GM15510 (cell line): ENCODE results near the gene GRXCR1.

ENCODE experiments used
- POLR2A ChIP-seq: IDR thresholded peaks from 3 replicates; pipeline ENCODE4 v1.6.1; 2011; ENCODE audit warnings: borderline replicate concordance; ENCODE audit not compliant: insufficient read length; ENCODE audit errors: extremely low read depth

Gene GRXCR1

DNA sequence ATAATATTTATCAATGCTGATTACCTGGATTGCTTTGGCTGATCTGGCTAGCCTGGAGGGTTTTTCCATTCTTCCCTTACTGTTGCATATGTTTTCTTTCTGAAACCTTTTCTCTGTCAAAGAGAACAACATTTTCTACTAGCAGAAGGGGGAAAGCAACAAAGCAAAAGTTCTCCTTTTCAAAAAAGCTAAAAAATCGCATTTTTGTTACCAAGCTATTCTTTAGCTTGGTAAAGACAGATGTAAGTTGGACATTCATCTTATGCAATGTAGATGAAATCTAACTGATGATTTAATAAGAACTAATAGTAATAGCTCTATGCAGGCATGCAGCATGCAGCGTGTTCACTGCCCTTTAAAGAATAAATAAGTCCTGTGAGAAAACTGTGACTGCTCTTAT is at the start of gene GRXCR1:
TSS of gene GRXCR1 (plus strand) at position 301 of the 400 bp plus-strand sequence. CDS start 554 bp downstream, outside the sequence.
- TF ChIP-seq POLR2A, result no peak

DNA sequence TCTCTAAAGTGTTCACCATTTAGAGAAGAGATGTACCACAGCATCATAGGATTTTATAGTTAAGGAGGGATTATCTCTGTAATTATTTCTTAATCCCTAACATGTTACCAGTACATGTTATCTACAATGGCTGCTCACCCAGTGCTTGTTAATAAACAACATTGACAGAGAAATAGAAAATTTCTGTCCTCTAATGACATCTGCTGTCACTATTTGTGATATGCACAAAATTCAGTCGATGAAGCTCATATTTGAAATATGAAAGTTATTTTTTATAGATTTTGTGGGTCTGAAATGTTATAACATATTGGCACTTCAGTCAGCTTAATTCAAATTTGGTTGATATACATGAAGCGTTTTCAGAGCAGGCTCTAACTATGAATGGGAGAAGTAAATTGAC is 48.8 kb upstream of the GRXCR1 start:
- TF ChIP-seq POLR2A, result no peak

DNA sequence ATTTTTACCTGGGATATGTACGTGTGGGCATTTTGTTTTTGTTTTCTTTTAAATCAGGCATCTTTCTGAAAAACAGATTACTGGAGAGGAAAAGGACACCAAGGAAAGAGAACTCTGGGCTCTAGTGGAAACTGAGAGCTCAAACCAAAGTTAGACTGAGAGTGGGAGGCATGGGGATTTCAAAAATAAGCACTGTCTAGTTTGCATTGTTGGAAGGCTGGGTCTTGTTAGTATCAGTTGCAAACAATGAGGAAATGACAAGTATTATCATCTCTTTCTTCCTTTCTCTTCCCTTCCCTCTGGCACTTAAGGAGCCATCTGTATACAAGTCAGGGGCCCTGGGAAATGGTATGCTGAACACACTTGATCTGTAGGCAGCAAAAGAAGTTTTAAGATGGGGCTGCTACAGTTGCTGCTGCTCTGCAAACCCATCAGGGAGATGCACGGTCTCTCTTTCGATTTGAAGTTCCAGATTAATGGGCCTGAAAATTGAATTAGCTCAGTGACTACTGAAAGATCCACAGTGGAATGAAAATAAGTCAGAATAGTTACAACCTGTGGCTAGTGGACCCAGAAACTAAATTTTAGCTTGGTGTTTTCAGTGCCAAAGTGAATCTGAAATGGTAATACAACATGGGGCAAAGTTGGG is 48.0 kb upstream of the GRXCR1 start:
- no peak for TF ChIP-seq POLR2A

DNA sequence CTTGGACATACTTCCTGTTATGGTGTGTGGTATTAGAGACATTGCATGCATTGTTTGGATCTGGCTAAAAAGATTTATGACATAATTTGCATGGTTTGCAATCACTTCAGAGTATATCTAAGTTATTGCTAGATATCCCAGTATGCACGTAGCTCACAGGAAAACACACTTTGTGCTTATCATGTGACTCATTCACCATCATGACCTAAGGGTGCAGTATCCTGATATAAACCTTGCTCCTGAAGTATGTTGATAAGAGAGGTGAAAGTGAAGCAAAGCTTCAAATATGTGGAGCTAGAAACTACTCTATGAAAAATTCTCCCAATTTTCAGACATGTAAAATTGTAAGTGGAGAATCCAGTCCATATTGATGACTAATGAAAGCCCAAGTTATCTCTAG is 46.9 kb upstream of the GRXCR1 start:
- TF ChIP-seq POLR2A, result no peak

DNA sequence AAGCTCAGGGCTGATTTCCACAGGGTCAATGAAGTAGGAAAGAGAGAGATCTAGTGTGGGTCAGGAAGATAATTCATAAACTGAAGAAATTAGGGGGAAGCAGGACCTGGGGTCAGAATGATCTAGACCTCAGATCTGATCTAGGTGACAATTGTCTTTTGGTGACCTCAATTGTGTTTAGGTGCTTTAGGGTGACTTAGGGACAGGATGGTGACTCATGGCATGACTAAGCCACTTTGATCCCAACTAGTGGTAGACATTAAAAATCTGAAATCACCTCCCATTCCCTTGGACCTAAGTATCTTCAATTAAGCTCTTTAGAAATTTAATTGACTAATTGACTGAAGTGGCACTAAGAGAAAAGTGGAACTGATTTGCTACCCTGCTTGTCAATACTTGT is 36.7 kb upstream of the GRXCR1 start:
- TF ChIP-seq POLR2A, result no peak

DNA sequence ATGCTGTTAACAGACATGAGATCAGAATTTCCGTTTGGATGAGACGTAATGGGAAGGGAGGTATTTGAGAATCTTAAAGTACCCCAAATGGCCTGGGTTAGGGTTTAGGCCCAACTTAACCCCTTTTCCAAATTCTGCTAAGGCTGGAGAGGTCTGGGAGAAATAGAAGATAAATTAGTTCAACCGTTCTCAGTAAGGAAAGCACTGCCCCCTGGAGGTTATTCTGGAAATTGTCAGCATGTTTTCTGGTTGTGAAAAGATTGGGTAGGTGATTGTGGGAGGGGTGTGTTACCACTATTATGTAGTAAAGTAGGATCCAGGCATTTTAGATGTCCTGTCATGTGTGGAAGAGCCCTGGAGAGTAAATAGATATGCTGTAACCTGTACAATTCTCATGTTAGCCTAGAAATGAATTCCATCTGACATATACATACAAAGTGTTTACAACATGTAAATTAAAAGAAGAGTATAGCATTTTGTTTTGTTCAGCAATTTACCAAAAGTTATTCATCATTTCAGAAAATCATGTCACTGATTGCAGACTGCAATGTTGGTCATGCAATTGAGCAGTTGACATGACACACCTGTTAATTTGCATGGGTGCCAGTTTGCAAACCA is 26.8 kb upstream of the GRXCR1 start:
- TF ChIP-seq POLR2A, result no peak

DNA sequence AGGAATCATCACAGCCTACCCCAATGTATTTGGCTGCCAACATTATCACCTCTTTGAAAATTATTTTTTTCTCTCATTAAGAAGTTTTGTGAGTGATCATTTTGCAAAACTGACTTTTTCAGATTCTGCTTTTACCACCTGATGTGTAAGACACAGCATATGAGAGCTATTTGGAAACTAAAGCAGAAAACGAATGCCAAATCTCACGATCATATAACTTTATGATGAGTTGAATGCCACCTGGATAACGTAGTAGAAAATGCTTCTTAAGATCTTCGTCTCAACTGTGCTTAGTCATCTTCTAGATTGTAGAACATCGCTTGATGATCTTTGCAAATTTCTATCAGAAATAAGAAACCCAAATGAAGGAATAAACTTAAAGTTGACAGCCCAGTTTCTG is 21.3 kb upstream of the GRXCR1 start:
- TF ChIP-seq POLR2A, result no peak

DNA sequence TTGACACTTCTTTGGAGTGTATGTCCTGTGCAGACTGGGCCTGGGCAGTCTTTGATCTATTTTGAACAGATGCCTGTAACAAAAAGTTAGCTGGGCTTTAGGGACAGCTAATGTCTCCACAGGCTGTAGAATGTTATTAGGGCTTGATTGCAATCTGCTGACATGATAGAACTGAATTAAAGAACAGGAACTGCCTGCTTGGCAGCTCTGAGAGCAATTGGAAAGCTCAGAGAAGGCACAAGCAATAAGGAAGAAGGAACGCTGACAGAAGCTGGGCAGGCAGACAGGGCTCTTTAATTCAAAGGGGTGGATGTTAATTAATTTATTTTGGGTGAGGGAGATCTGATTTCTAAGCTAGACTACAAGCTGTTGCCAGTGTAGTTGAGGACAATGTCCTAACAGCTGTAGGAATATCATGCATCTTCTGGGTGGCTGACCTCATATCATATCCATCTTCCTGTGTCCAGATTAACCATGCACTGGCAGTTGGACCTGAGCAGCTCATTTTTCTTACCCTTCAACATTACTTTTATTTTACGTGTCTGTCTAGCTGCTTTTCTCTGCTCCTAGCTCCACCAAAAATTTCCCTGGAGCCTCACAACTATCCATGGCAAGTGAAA is 20.7 kb upstream of the GRXCR1 start:
- TF ChIP-seq POLR2A, result no peak

DNA sequence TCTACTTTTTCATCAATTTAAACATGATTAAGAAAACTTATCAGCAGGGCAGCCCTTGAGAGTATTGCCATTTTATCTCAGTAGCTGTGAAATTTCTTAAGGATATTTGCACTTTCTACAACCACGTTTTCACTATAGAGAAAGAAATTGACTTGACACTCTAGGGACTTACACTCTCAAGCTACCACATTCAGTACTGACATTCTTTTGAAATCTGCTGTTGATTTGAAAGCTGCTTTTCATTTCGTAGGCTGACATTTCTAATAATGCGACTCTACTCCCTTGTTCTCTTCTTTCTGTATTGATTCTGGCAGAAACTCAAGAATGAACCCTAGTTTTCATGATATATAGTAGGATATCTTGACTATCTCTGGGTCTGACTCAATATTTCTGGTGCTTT is 13.7 kb upstream of the GRXCR1 start:
- TF ChIP-seq POLR2A, result no peak

DNA sequence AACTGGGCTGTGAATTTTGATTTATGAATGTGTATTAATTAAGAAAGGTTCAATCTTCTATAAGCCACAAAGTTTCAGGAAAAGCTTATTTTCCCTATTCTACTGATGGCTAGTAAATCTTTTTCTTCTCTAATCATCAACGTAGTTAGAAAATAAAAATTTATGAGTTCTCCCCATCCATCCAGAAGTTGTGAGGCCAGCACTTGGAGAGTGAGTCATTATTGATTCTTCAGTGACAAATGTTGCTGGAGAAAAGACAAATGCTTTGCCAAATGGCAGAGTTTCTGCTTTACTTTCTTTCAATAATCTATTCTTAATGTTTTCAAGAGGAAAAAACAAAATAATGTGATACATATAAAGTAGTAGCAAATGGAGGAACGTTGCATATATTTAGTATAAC is 11.3 kb upstream of the GRXCR1 start:
- TF ChIP-seq POLR2A, result no peak

DNA sequence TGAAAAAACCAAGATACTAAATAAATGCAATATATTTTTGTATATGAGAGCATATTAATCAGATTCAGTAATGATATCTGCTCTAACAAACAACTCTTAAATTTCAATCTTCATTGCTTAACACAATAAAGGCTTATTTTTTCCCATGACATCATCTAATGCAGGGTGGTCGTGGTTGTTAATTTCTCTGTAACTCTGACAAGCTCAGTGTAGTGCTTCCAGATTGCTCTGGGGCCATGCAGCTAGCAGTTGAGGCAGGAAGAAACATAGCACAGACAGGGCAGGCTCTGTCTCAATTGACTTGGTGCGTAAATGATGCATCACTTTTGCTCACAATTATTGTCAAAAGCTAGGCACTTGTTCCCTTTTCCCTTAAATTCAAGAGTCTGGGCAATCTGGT is 869 bp upstream of the GRXCR1 start:
- no peak for TF ChIP-seq POLR2A

DNA sequence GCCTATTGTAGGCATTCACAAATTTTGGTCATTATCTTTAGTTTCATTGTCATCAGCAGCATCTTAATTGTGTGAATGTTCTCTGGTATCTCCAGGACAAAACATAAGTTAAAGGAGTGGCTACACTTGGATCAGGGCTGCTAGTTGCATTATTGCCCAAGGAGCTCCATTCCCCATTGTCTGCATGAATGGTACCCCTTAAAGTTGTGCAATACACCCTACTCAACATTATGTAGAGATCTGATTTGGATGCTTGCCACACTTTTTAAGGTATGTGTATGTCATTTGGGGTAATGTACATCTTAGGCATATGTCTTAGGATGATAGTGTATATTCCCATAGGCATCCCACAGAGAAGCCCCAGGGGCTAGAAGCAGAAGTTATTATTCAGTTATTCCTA is 2.9 kb downstream of the GRXCR1 start:
- no peak for TF ChIP-seq POLR2A

DNA sequence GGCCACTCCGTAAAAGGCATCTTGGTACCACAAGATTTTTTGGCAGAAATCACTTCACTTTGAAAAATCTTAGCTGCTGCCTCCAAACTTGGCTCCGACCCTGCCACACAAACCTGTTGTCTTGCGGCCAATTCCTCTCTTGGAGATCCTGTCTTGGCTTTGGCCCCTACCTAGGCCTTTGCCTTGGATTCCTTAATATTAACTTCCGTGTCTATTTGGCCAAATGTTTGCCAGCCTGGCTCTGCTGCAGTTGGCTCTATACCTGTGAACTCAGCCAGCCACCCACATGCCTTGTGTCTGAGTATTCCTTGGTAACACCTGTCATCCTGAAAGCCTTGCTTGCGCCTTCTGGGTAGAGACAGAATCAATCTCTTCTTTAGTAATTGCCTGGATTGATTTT is 12.5 kb downstream of the GRXCR1 start:
- no peak for TF ChIP-seq POLR2A

DNA sequence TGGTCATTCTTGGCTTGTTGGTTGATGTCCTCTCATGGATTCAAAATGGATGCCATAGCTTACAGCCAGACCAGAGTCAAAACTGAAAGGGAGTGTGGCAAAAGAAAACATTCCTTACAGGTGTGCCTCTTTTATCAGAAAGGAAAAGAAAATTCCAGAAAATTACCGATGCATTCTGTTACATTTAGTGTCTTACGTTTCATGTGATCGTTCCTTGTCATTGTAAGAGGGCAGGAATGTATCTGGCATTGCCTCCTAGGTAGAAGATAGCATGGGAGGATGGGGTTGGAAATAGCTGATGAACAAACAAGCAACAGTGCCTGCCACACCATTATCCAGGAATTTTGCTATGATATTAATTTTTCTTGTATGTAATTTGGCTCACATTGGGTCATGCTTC is 13.1 kb downstream of the GRXCR1 start:
- no peak for TF ChIP-seq POLR2A

DNA sequence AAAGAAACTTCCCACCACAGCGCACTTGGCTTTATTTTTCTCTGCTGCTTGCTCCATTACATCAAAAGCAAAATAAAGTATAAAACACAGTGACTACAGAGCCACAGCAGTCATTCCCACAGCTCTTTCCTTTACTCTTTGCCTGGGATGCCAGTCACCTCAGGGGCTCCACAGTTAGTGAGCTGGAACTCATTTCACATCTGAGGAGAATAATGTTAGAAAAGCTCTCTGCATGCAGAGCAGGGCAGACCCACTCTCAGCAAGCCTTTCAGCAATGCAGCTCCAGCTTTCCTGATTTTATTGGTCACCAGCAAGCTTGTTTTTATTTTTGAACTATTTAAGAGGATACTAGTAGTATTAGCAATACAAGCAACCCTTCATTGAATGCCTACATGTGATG is 13.8 kb downstream of the GRXCR1 start:
- no peak for TF ChIP-seq POLR2A
